HCT116 (cell line): ENCODE data around the gene ATP13A5. TPM values are rescaled to one million over a fixed set of nuclear protein-coding genes. Genes with fewer than 3 reads are reported as not detected.

Experiments
- ATAC-seq: fragments of 200-7000 bp; cut with Tn5 transposase; 2 replicates; pipeline ENCODE4 v1.9.1; 2020; ENCODE audit warnings: mild to moderate bottlenecking, moderate library complexity
- BruUV-seq: library from RNA; stranded (reverse); fragments of 400-500 nt; replicated peaks from 2 replicates; lab custom pipeline; 2021; lab: Mats Ljungman, UMichigan
- CTCF ChIA-PET: fragments of 300-600 bp; sonication (Branson Sonifier 250); formaldehyde crosslinking; loops from one replicate; lab custom pipeline; 2021; ENCODE audit warnings: antibody characterized with exemption; lab: Charles Lee
- POLR2A ChIA-PET: fragments of 300-600, 350-600 bp; sonication (Branson Sonifier 250); formaldehyde crosslinking; loops from one replicate; lab custom pipeline; 2021; ENCODE audit warnings: antibody characterized with exemption; lab: Charles Lee
- RAD21 ChIA-PET, 2 experiments: fragments of 300-600 bp; sonication (Branson Sonifier 250); formaldehyde crosslinking; loops; one replicate each; lab custom pipeline; 2023; ENCODE audit warnings: low total read pairs in 2 of 2; ENCODE audit not compliant: uncharacterized antibody in 2 of 2, unreplicated experiment in 2 of 2, low non-redundant PET in 1 of 2; lab: Charles Lee
- DNase-seq: peaks from one replicate; pipeline ENCODE4 v3.0.0-alpha.2; 2010; ENCODE audit warnings: low read depth, low spot score
- H2AFZ ChIP-seq: fragments of 200-600 bp; shearing (Covaris generic), sonication (generic); 2 replicates; pipeline ENCODE4 v1.6.1; 2017; ENCODE audit warnings: low read depth, mixed run types, mixed read lengths, antibody characterized with exemption, low read length; ENCODE audit not compliant: poor library complexity, severe bottlenecking
- H3K27ac ChIP-seq: 2 replicates; pipeline ENCODE4 v1.5.1; 2012; ENCODE audit warnings: low read depth, low read length
- H3K27me3 ChIP-seq: fragments of 200-600 bp; sonication (generic); 2 replicates; pipeline ENCODE4 v1.6.1; 2016; ENCODE audit warnings: mixed run types, low read length, mixed read lengths; ENCODE audit not compliant: insufficient read depth
- H3K36me3 ChIP-seq, 2 experiments: fragments of 200-500 bp in 1 of 2; fragments of 200-600 bp in 1 of 2; sonication (Bioruptor generic) in 1 of 2; sonication (generic) in 1 of 2; 2 replicates each; pipeline versions ENCODE4 v1.5.1 to v1.6.1; 2014 to 2016; ENCODE audit warnings: low read length in 2 of 2, inconsistent platforms in 1 of 2, mixed read lengths in 1 of 2, mixed run types in 1 of 2; ENCODE audit not compliant: insufficient read depth in 2 of 2, control insufficient read depth in 1 of 2
- H3K4me1 ChIP-seq, 2 experiments: fragments of 200-600 bp in 1 of 2; sonication (generic) in 1 of 2; 2 replicates each; pipeline versions ENCODE4 v1.5.1 to v1.6.1; 2012 to 2017; ENCODE audit warnings: low read length in 2 of 2, inconsistent platforms in 1 of 2, mild to moderate bottlenecking in 1 of 2, mixed read lengths in 1 of 2, mixed run types in 1 of 2, moderate library complexity in 1 of 2; ENCODE audit not compliant: insufficient read depth in 2 of 2, control insufficient read depth in 1 of 2
- H3K4me2 ChIP-seq: fragments of 200-600 bp; sonication (generic); 2 replicates; pipeline ENCODE4 v1.6.1; 2017; ENCODE audit warnings: mixed run types, low read length, mixed read lengths
- H3K4me3 ChIP-seq, 2 experiments: fragments of 200-600 bp in 1 of 2; sonication (generic) in 1 of 2; replicated peaks in 1 of 2; 2 replicates each; pipeline ENCODE4 v1.5.1; 2011 to 2016; ENCODE audit warnings: low read length in 2 of 2, control low read depth in 1 of 2, low read depth in 1 of 2, mild to moderate bottlenecking in 1 of 2, mixed read lengths in 1 of 2, mixed run types in 1 of 2
- H3K79me2 ChIP-seq: fragments of 200-600 bp; sonication (generic); 2 replicates; pipeline ENCODE4 v1.6.1; 2017; ENCODE audit warnings: mild to moderate bottlenecking, mixed run types, low read length, moderate library complexity, mixed read lengths; ENCODE audit not compliant: insufficient read depth
- H3K9ac ChIP-seq: fragments of 200-600 bp; sonication (generic); 2 replicates; pipeline ENCODE4 v1.6.1; 2016; ENCODE audit warnings: low read length, mixed read lengths
- H3K9me2 ChIP-seq: fragments of 200-600 bp; sonication (generic), shearing (Covaris generic); 2 replicates; pipeline ENCODE4 v1.6.1; 2017; ENCODE audit warnings: mixed run types, mild to moderate bottlenecking, moderate library complexity; ENCODE audit not compliant: insufficient read depth
- H3K9me3 ChIP-seq, 2 experiments: fragments of 200-500 bp in 1 of 2; fragments of 200-600 bp in 1 of 2; sonication (Bioruptor generic) in 1 of 2; sonication (generic) in 1 of 2; 2 replicates each; pipeline ENCODE4 v1.6.1; 2014 to 2017; ENCODE audit warnings: low read length in 2 of 2, mixed read lengths in 2 of 2, inconsistent platforms in 1 of 2, low read depth in 1 of 2, mild to moderate bottlenecking in 1 of 2, mixed run types in 1 of 2, moderate library complexity in 1 of 2; ENCODE audit not compliant: control insufficient read depth in 1 of 2, insufficient read depth in 1 of 2
- H4K20me1 ChIP-seq: fragments of 200-600 bp; sonication (generic), shearing (Covaris generic); 2 replicates; pipeline ENCODE4 v1.6.1; 2017; ENCODE audit warnings: mixed run types, mild to moderate bottlenecking, moderate library complexity; ENCODE audit not compliant: insufficient read depth
- POLR2A ChIP-seq: IDR thresholded peaks from 2 replicates; pipeline ENCODE4 v1.7.0; 2011; ENCODE audit warnings: borderline replicate concordance; ENCODE audit not compliant: insufficient read depth, insufficient read length; ENCODE audit errors: extremely low read depth
- SP1 ChIP-seq: IDR thresholded peaks from 2 replicates; pipeline ENCODE4 v1.6.1; 2012; ENCODE audit warnings: low read depth
- TCF7L2 ChIP-seq: IDR thresholded peaks from 2 replicates; pipeline ENCODE4 v1.7.0; 2011; ENCODE audit warnings: borderline replicate concordance, inconsistent platforms; ENCODE audit not compliant: insufficient read depth, insufficient read length; ENCODE audit errors: extremely low read depth
- YY1 ChIP-seq: IDR thresholded peaks from 2 replicates; pipeline ENCODE4 v1.6.1; 2011; ENCODE audit warnings: low read length, low read depth, moderate library complexity, mild to moderate bottlenecking; ENCODE audit not compliant: insufficient replicate concordance; ENCODE audit errors: extremely low read depth
- intact Hi-C: fragments of 100-400 bp; cut with micrococcal nuclease; formaldehyde crosslinking; loops from 2 replicates; pipeline ENCODE4 v1.10.0; 2022
- total RNA-seq: library from RNA; stranded (reverse); gene quantifications from one replicate; pipeline ENCODE4 v1.2.1, GENCODE V29; 2021; ENCODE audit not compliant: unreplicated experiment
- TF ChIP-seq, protein P1 (sequence below): IDR thresholded peaks from 2 replicates; pipeline ENCODE4 v1.6.1; 2012; ENCODE audit warnings: low read depth
- TF ChIP-seq, protein P2 (sequence below): IDR thresholded peaks from 2 replicates; pipeline ENCODE4 v1.6.1; 2011; ENCODE audit warnings: mild to moderate bottlenecking, low read length, moderate library complexity; ENCODE audit not compliant: insufficient replicate concordance; ENCODE audit errors: extremely low read depth

Gene ATP13A5
- total RNA-seq, 1 experiment from 2014 or later = not detected

DNA sequence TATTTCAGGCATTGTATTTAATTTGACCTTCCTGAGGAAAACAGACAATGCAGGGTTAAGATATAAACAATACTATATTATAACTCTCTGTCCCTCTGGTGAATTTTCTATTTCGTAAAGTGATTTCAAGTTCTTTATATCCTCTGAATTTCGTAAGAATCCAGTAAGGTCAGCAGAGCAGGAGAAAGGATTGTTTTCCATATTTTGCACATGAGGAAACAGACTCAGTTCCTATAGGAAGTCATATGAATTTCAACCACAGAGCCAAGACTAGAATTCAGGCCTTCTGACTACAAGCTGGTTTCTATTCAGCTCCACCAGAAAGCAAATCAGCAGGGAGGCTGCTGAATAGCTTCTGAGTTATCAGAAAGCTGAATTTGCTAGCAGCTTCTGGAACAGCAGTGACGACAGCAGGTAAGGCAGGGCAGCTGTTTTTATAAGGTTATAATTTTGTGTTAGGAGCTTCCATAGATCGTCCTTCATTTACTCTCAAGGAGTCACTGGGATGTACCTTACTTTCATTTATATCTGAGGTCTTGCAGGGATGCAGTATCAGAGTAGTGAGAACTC lies 148.6 kb downstream of the ATP13A5 start (continued):
- TF ChIP-seq, protein P1, sequence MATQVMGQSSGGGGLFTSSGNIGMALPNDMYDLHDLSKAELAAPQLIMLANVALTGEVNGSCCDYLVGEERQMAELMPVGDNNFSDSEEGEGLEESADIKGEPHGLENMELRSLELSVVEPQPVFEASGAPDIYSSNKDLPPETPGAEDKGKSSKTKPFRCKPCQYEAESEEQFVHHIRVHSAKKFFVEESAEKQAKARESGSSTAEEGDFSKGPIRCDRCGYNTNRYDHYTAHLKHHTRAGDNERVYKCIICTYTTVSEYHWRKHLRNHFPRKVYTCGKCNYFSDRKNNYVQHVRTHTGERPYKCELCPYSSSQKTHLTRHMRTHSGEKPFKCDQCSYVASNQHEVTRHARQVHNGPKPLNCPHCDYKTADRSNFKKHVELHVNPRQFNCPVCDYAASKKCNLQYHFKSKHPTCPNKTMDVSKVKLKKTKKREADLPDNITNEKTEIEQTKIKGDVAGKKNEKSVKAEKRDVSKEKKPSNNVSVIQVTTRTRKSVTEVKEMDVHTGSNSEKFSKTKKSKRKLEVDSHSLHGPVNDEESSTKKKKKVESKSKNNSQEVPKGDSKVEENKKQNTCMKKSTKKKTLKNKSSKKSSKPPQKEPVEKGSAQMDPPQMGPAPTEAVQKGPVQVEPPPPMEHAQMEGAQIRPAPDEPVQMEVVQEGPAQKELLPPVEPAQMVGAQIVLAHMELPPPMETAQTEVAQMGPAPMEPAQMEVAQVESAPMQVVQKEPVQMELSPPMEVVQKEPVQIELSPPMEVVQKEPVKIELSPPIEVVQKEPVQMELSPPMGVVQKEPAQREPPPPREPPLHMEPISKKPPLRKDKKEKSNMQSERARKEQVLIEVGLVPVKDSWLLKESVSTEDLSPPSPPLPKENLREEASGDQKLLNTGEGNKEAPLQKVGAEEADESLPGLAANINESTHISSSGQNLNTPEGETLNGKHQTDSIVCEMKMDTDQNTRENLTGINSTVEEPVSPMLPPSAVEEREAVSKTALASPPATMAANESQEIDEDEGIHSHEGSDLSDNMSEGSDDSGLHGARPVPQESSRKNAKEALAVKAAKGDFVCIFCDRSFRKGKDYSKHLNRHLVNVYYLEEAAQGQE = no peak
- no peak for TF ChIP-seq TCF7L2
- TF ChIP-seq SP1 = no peak
- no peak for TF ChIP-seq POLR2A
- TF ChIP-seq, protein P2, sequence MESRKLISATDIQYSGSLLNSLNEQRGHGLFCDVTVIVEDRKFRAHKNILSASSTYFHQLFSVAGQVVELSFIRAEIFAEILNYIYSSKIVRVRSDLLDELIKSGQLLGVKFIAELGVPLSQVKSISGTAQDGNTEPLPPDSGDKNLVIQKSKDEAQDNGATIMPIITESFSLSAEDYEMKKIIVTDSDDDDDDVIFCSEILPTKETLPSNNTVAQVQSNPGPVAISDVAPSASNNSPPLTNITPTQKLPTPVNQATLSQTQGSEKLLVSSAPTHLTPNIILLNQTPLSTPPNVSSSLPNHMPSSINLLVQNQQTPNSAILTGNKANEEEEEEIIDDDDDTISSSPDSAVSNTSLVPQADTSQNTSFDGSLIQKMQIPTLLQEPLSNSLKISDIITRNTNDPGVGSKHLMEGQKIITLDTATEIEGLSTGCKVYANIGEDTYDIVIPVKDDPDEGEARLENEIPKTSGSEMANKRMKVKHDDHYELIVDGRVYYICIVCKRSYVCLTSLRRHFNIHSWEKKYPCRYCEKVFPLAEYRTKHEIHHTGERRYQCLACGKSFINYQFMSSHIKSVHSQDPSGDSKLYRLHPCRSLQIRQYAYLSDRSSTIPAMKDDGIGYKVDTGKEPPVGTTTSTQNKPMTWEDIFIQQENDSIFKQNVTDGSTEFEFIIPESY = no peak

DNA sequence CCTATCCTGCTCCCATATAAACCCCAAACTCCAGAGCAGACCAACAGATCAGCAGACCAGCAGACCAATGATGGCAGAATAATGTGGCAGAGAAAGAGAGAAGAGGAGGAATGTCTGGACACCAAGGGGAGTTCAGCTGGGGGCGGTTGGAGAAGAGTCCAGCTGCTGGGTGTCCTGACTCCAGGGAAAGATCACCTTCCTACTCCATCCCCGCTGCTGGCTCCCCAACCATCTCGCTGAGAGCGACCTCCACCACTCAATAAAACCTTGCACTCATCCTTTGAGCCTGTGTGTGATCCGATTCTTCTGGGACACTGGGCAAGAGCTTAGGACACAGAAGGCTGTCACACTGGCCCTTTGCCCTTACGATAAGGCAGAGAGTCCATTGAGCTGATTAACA lies 150.3 kb downstream of the ATP13A5 start:
- H3K9me3 ChIP-seq = no peaks in the 10 kb centered on the region
- no peaks in the 10 kb centered on the region for H3K4me1 ChIP-seq
- ChIA-PET RAD21 (no interaction called here), POLR2A (no interaction called here), CTCF (interaction anchor here (1.3 kb wide), 1 partner anchor 415 kb away, joined by 3 read pairs; no protein-coding TSS in a partner anchor)
- peaks cover 33% of the 10 kb centered on the region for H3K27me3 ChIP-seq
- no peaks in the 10 kb centered on the region for H3K79me2 ChIP-seq
- H3K4me3 ChIP-seq = no peak overlapping the region
- no peak overlapping the region for H3K4me2 ChIP-seq
- H4K20me1 ChIP-seq = no peaks in the 10 kb centered on the region
- ATAC-seq (no peak), DNase-seq (no peak)
- H3K27ac ChIP-seq = no peak overlapping the region
- H2AFZ ChIP-seq = no peak overlapping the region
- no peak overlapping the region for H3K9ac ChIP-seq
- no peaks in the 10 kb centered on the region for H3K36me3 ChIP-seq
- no TSS peak for BruUV-seq
- no peaks in the 10 kb centered on the region for H3K9me2 ChIP-seq
- TF ChIP-seq YY1 = no peak
- intact Hi-C loops = loop anchor here (10.0 kb wide), 1 partner anchor 413 kb away; no protein-coding TSS in a partner anchor
